SK-N-SH treated with all-trans-retinoic acid at 6 μM for 48 hours (cell line): Measurements from ENCODE around the gene DHCR7.

ENCODE experiments used
- ATAC-seq: fragments of 200-7000 bp; cut with Tn5 transposase; 3 replicates; pipeline ENCODE4 v1.9.1; 2020; ENCODE audit warnings: mild to moderate bottlenecking, moderate library complexity
- ARNTL ChIP-seq: fragments of 450-650 bp; formaldehyde crosslinking; IDR thresholded peaks from 2 replicates; pipeline ENCODE4 v1.5.0; 2020; ENCODE audit warnings: low read depth, mild to moderate bottlenecking, moderate library complexity, borderline replicate concordance
- BACH2 ChIP-seq: fragments of 250-450 bp; sonication (Bioruptor Pico); IDR thresholded peaks from 2 replicates; pipeline ENCODE4 v1.9.0; 2021; ENCODE audit warnings: mild to moderate bottlenecking, borderline replicate concordance
- CSDC2 ChIP-seq: fragments of 250-450 bp; sonication (Bioruptor Pico); IDR thresholded peaks from 2 replicates; pipeline ENCODE4 v1.5.0; 2020; ENCODE audit warnings: mild to moderate bottlenecking, moderate library complexity
- GLIS3 ChIP-seq: fragments of 250-450 bp; sonication (Bioruptor Pico); IDR thresholded peaks from 2 replicates; pipeline ENCODE4 v1.5.0; 2020; ENCODE audit warnings: mild to moderate bottlenecking, moderate library complexity
- OSR1 ChIP-seq: fragments of 250-450 bp; sonication (Bioruptor Pico); IDR thresholded peaks from 2 replicates; pipeline ENCODE4 v1.8.0; 2022; ENCODE audit warnings: moderate library complexity, mild to moderate bottlenecking, inconsistent platforms
- PPARA ChIP-seq: fragments of 250-450 bp; sonication (Bioruptor Pico); IDR thresholded peaks from 2 replicates; pipeline ENCODE4 v1.5.0; 2020; ENCODE audit warnings: mild to moderate bottlenecking, borderline replicate concordance
- RARB ChIP-seq: fragments of 250-450 bp; sonication (Bioruptor Pico); IDR thresholded peaks from 2 replicates; pipeline ENCODE4 v1.8.0; 2021; ENCODE audit warnings: mild to moderate bottlenecking, moderate library complexity
- TCF4 ChIP-seq: fragments of 250-450 bp; sonication (Bioruptor Pico); IDR thresholded peaks from 2 replicates; pipeline ENCODE4 v1.8.0; 2021; ENCODE audit warnings: mild to moderate bottlenecking, moderate library complexity, borderline replicate concordance
- TOX ChIP-seq: fragments of 250-450 bp; sonication (Bioruptor Pico); IDR thresholded peaks from 2 replicates; pipeline ENCODE4 v1.8.0; 2021; ENCODE audit warnings: mild to moderate bottlenecking, moderate library complexity, borderline replicate concordance
- ZC3H10 ChIP-seq: fragments of 250-450 bp; sonication (Bioruptor Pico); IDR thresholded peaks from 2 replicates; pipeline ENCODE4 v1.5.1; 2021; ENCODE audit warnings: mild to moderate bottlenecking, moderate library complexity
- ZFP3 ChIP-seq: fragments of 250-450 bp; sonication (Bioruptor Pico); IDR thresholded peaks from 2 replicates; pipeline ENCODE4 v1.5.0; 2020; ENCODE audit warnings: mild to moderate bottlenecking, moderate library complexity
- ZFP30 ChIP-seq: fragments of 450-650 bp; formaldehyde crosslinking; IDR thresholded peaks from 2 replicates; pipeline ENCODE4 v1.5.0; 2022; ENCODE audit warnings: mild to moderate bottlenecking, moderate library complexity
- ZNF565 ChIP-seq: fragments of 450-650 bp; formaldehyde crosslinking; conservative IDR thresholded peaks from 2 replicates; pipeline ENCODE4 v1.5.0; 2020; ENCODE audit warnings: low read depth, mild to moderate bottlenecking, moderate library complexity
- ZNF70 ChIP-seq: fragments of 450-650 bp; formaldehyde crosslinking; IDR thresholded peaks from 2 replicates; pipeline ENCODE4 v1.5.0; 2020; ENCODE audit warnings: mild to moderate bottlenecking, moderate library complexity
- ZNF8 ChIP-seq: fragments of 450-650 bp; formaldehyde crosslinking; IDR thresholded peaks from 2 replicates; pipeline ENCODE4 v1.5.0; 2020; ENCODE audit warnings: mild to moderate bottlenecking, moderate library complexity
- TF ChIP-seq, protein P1 (sequence below): fragments of 250-450 bp; sonication (Bioruptor Pico); IDR thresholded peaks from 2 replicates; pipeline ENCODE4 v1.5.1; 2021; ENCODE audit warnings: mild to moderate bottlenecking, moderate library complexity
- TF ChIP-seq, protein P2 (sequence below): fragments of 250-450 bp; sonication (Bioruptor Pico); IDR thresholded peaks from 2 replicates; pipeline ENCODE4 v1.5.0; 2020; ENCODE audit warnings: mild to moderate bottlenecking, moderate library complexity
- TF ChIP-seq, protein P3 (sequence below): fragments of 250-450 bp; sonication (Bioruptor Pico); IDR thresholded peaks from 2 replicates; pipeline ENCODE4 v1.8.0; 2021; ENCODE audit warnings: low read depth, mild to moderate bottlenecking, moderate library complexity, borderline replicate concordance
- TF ChIP-seq, protein P4 (sequence below): fragments of 250-450 bp; sonication (Bioruptor Pico); IDR thresholded peaks from 2 replicates; pipeline ENCODE4 v1.8.0; 2020; ENCODE audit warnings: mild to moderate bottlenecking, moderate library complexity, borderline replicate concordance

Gene DHCR7

DNA sequence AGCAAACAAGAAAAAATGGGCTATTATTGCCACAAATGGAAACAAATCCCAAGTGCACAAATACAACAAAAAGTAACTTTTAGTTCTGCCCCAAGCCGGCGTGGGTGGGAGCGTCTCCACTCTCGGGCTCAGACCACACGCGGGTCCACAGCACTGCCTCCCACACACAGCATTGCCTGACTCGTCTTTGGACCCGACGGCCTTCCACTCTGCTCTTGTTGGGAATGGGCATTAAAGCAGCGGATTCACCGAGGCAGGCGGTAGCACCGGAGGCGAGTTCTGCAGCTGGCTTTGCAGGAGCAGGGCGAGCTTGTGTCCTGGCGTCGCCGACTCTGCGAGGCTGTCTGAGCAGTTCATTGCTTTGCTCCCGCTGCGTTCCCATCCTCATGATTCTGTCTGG, 27.8 kb upstream of the DHCR7 start:
- TF ChIP-seq TCF4 (CRISPR knock-in tag) (no peak), TOX (CRISPR knock-in tag) (no peak), PPARA (no peak), BACH2 (CRISPR knock-in tag) (no peak), ZFP3 (no peak), ZNF70 (CRISPR knock-in tag) (no peak), CSDC2 (CRISPR knock-in tag) (no peak), ZNF8 (CRISPR knock-in tag) (no peak)
- TF ChIP-seq, protein P1, sequence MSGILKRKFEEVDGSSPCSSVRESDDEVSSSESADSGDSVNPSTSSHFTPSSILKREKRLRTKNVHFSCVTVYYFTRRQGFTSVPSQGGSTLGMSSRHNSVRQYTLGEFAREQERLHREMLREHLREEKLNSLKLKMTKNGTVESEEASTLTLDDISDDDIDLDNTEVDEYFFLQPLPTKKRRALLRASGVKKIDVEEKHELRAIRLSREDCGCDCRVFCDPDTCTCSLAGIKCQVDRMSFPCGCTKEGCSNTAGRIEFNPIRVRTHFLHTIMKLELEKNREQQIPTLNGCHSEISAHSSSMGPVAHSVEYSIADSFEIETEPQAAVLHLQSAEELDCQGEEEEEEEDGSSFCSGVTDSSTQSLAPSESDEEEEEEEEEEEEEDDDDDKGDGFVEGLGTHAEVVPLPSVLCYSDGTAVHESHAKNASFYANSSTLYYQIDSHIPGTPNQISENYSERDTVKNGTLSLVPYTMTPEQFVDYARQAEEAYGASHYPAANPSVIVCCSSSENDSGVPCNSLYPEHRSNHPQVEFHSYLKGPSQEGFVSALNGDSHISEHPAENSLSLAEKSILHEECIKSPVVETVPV (CRISPR knock-in tag), result no peak
- TF ChIP-seq, protein P2, sequence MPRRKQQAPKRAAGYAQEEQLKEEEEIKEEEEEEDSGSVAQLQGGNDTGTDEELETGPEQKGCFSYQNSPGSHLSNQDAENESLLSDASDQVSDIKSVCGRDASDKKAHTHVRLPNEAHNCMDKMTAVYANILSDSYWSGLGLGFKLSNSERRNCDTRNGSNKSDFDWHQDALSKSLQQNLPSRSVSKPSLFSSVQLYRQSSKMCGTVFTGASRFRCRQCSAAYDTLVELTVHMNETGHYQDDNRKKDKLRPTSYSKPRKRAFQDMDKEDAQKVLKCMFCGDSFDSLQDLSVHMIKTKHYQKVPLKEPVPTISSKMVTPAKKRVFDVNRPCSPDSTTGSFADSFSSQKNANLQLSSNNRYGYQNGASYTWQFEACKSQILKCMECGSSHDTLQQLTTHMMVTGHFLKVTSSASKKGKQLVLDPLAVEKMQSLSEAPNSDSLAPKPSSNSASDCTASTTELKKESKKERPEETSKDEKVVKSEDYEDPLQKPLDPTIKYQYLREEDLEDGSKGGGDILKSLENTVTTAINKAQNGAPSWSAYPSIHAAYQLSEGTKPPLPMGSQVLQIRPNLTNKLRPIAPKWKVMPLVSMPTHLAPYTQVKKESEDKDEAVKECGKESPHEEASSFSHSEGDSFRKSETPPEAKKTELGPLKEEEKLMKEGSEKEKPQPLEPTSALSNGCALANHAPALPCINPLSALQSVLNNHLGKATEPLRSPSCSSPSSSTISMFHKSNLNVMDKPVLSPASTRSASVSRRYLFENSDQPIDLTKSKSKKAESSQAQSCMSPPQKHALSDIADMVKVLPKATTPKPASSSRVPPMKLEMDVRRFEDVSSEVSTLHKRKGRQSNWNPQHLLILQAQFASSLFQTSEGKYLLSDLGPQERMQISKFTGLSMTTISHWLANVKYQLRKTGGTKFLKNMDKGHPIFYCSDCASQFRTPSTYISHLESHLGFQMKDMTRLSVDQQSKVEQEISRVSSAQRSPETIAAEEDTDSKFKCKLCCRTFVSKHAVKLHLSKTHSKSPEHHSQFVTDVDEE (CRISPR knock-in tag), result no peak
- TF ChIP-seq, protein P3, sequence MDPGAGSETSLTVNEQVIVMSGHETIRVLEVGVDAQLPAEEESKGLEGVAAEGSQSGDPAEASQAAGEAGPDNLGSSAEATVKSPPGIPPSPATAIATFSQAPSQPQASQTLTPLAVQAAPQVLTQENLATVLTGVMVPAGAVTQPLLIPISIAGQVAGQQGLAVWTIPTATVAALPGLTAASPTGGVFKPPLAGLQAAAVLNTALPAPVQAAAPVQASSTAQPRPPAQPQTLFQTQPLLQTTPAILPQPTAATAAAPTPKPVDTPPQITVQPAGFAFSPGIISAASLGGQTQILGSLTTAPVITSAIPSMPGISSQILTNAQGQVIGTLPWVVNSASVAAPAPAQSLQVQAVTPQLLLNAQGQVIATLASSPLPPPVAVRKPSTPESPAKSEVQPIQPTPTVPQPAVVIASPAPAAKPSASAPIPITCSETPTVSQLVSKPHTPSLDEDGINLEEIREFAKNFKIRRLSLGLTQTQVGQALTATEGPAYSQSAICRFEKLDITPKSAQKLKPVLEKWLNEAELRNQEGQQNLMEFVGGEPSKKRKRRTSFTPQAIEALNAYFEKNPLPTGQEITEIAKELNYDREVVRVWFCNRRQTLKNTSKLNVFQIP (CRISPR knock-in tag), result no peak
- TF ChIP-seq, all 23 proteins: peak for 0
- no peak for ATAC-seq

DNA sequence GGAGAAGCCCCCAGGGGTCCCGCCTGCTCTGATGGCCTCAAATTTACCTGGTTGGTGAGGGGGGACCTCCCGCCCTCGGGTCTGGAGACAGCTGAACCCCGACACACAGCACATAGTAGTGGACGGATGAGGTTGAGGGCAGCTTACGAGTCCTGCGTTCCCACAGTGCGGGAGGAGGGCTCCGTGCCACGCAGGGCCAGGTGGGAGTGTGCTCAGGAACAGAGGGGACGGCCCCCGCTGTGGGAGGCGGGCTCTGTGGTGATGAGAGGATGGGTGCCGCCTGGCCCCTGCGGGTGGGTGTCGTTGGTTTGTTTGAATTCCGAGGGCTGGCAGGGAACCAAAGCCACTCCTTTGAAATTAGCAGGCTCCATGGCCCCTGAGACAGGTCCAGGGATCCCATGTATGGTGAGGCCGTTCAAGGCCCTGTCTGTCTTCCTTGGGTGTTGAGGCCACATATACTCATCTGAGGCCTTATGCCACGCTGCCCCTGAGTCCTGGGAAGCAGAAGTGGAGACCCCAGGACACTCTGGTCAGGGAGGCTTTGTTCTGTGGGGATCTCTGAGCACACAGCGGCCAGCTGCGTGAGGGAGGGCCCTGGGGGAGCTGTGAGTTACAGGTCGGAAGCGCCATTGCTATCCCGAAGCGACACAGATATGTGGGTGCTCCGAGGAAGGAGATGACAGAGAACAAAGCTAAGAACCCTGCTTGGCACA, 26.7 kb upstream of the DHCR7 start:
- TF ChIP-seq RARB (CRISPR knock-in tag) (no peak), ZNF8 (CRISPR knock-in tag) (no peak), BACH2 (CRISPR knock-in tag) (no peak)
- no peak for ATAC-seq

DNA sequence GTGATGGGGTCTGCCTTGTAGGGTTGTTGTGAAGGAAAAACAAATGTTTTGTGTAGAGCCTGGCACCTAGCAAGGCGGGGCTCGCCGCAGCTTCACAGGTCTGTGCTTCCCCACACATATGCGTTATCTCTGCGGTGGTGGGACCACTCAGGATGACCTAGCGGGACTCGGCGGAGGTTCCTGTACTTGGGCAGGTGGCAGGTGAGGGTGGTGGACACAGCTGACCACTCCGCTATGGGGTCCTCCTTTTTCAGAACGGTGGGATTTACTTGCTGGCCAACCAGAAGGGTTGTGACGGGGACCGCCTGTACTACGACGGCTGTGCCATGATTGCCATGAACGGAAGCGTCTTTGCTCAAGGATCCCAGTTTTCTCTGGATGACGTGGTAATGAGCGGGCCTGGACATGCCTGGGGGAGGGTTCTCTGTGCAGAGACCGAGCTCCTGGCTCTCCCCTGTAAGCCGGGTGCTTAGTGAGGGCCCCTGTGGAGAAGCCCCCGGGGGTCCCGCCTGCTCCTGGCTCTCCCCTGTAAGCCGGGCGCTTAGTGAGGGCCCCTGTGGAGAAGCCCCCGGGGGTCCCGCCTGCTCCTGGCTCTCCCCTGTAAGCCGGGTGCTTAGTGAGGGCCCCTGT, 26.1 kb upstream of the DHCR7 start:
- TF ChIP-seq, protein P2 (CRISPR knock-in tag), result no peak
- TF ChIP-seq GLIS3 (CRISPR knock-in tag) (no peak), ZFP30 (CRISPR knock-in tag) (no peak), ARNTL (CRISPR knock-in tag) (no peak), ZFP3 (no peak), ZNF565 (CRISPR knock-in tag) (no peak), ZC3H10 (CRISPR knock-in tag) (no peak), RARB (CRISPR knock-in tag) (no peak), BACH2 (CRISPR knock-in tag) (no peak), OSR1 (no peak), ZNF8 (CRISPR knock-in tag) (no peak), CSDC2 (CRISPR knock-in tag) (no peak)
- TF ChIP-seq, protein P3 (CRISPR knock-in tag), result no peak
- TF ChIP-seq, protein P4, sequence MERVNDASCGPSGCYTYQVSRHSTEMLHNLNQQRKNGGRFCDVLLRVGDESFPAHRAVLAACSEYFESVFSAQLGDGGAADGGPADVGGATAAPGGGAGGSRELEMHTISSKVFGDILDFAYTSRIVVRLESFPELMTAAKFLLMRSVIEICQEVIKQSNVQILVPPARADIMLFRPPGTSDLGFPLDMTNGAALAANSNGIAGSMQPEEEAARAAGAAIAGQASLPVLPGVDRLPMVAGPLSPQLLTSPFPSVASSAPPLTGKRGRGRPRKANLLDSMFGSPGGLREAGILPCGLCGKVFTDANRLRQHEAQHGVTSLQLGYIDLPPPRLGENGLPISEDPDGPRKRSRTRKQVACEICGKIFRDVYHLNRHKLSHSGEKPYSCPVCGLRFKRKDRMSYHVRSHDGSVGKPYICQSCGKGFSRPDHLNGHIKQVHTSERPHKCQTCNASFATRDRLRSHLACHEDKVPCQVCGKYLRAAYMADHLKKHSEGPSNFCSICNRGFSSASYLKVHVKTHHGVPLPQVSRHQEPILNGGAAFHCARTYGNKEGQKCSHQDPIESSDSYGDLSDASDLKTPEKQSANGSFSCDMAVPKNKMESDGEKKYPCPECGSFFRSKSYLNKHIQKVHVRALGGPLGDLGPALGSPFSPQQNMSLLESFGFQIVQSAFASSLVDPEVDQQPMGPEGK (CRISPR knock-in tag), result no peak
- no peak for ATAC-seq
